Mammary epithelial cell (primary cell): Measurements from ENCODE around the gene C22orf15.

Source experiments
- EZH2 ChIP-seq: IDR thresholded peaks from 2 replicates; pipeline ENCODE4 v1.6.1; 2012; ENCODE audit warnings: low read length, inconsistent platforms, borderline replicate concordance
- TF ChIP-seq, protein P1 (sequence below), 2 donors: IDR thresholded peaks in 1 of 2; conservative IDR thresholded peaks in 1 of 2; 2 replicates each; pipeline ENCODE4 v1.5.1; 2011 to 2012; ENCODE audit warnings: inconsistent platforms in 2 of 2, low read length in 2 of 2, mild to moderate bottlenecking in 2 of 2, control low read depth in 1 of 2, low read depth in 1 of 2; ENCODE audit not compliant: insufficient read depth in 1 of 2; ENCODE audit errors: extremely low read depth in 1 of 2

DNA sequence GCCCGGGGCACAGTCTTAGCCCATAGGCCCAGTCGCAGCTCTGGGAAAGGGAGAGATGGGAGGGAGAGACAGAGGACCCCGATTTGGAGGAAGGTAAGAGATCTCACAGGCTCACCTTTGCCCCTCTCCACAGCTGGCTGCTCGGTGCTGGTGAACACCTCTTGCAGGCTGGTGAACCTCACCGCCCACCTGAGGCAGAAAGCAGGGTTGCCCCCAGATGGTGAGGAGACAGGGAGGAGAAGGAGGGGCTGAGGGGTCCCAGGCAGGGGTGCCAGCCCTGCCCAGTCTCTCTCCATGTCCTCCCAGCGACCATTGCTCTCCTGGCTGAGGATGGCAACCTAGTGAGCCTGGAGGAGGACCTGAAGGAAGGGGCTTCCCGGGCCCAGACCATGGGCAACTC lies 1.2 kb downstream of the C22orf15 start:
- TF ChIP-seq, protein P1, sequence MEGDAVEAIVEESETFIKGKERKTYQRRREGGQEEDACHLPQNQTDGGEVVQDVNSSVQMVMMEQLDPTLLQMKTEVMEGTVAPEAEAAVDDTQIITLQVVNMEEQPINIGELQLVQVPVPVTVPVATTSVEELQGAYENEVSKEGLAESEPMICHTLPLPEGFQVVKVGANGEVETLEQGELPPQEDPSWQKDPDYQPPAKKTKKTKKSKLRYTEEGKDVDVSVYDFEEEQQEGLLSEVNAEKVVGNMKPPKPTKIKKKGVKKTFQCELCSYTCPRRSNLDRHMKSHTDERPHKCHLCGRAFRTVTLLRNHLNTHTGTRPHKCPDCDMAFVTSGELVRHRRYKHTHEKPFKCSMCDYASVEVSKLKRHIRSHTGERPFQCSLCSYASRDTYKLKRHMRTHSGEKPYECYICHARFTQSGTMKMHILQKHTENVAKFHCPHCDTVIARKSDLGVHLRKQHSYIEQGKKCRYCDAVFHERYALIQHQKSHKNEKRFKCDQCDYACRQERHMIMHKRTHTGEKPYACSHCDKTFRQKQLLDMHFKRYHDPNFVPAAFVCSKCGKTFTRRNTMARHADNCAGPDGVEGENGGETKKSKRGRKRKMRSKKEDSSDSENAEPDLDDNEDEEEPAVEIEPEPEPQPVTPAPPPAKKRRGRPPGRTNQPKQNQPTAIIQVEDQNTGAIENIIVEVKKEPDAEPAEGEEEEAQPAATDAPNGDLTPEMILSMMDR (conservative IDR thresholded peaks at IDR 0.05 in 1 of 2, IDR thresholded peaks at IDR 0.05 in 1 of 2; ENCODE audit: extremely low read depth in 1 of 2, insufficient read depth in 1 of 2, low read depth in 1 of 2, low read length in 2 of 2): no peak
- TF ChIP-seq EZH2: no peak
